K562 (cell line): Measurements from ENCODE around the gene HCN1. TPM values are rescaled to one million over a fixed set of nuclear protein-coding genes. Genes with fewer than 3 reads are reported as not detected.
"Not testable (repeated sequence)": the region's sequence is repeated elsewhere in the genome, so short reads cannot be mapped to it uniquely, and the experiment has no call there.

Source experiments
- ATAC-seq: fragments of 200-7000 bp; cut with Tn5 transposase; 3 replicates; pipeline ENCODE4 v1.9.1; 2020; ENCODE audit warnings: moderate library complexity
- BruUV-seq: library from RNA; stranded (reverse); fragments of 400-500 nt; replicated peaks from 2 replicates; lab custom pipeline; 2021; lab: Mats Ljungman, UMichigan
- CTCF ChIA-PET: fragments of 300-600 bp; formaldehyde crosslinking; extraction: SDS; loops from one replicate; lab custom pipeline; 2021; ENCODE audit warnings: low intra/inter-chr PET ratio; lab: Yijun Ruan, JAX
- POLR2A ChIA-PET: fragments of 300-600, 350-650 bp; sonication (Branson Sonifier 250); formaldehyde crosslinking; extraction: SDS; loops from one replicate; lab custom pipeline; 2021; ENCODE audit warnings: antibody characterized with exemption, inconsistent platforms; lab: Yijun Ruan, JAX
- DNase-seq, 4 experiments: peaks; one replicate each; pipeline versions ENCODE4 v3.0.0 to v3.0.0-alpha.2; 2011 to 2018; ENCODE audit warnings: low spot score in 3 of 4, mixed read lengths in 3 of 4; ENCODE audit errors: extremely low read depth in 1 of 4
- FAIRE-seq: peaks from 2 replicates; lab custom pipeline; 2011; peaks lifted over from hg19 to GRCh38; lab: Jason Lieb, UNC
- H2AFZ ChIP-seq: 2 replicates; pipeline ENCODE4 v1.6.0; 2011; ENCODE audit warnings: low read depth, low read length, control low read depth, inconsistent platforms
- H3K27ac ChIP-seq: fragments of 200-600 bp; 3 replicates; pipeline ENCODE4 v1.8.0; 2011; ENCODE audit warnings: low read depth, mild to moderate bottlenecking, control low read depth, inconsistent platforms, low read length, moderate library complexity, mixed read lengths; ENCODE audit errors: extremely low read depth
- H3K27me3 ChIP-seq, 2 experiments: fragments of 300-600 bp in 1 of 2; 2 replicates in 1 of 2; 3 replicates in 1 of 2; pipeline versions ENCODE4 v1.6.0 to v1.8.0; 2011; ENCODE audit warnings: inconsistent platforms in 2 of 2, low read length in 2 of 2, mild to moderate bottlenecking in 1 of 2, mixed read lengths in 1 of 2, moderate library complexity in 1 of 2; ENCODE audit not compliant: control insufficient read depth in 2 of 2, insufficient read depth in 2 of 2
- H3K36me3 ChIP-seq: fragments of 300-600 bp; 3 replicates; pipeline ENCODE4 v1.8.0; 2011; ENCODE audit warnings: mild to moderate bottlenecking, low read length, inconsistent platforms; ENCODE audit not compliant: control insufficient read depth, insufficient read depth
- H3K4me1 ChIP-seq, 2 experiments: fragments of 200-600 bp in 1 of 2; replicated peaks in 1 of 2; 2 replicates in 1 of 2; 3 replicates in 1 of 2; pipeline versions ENCODE4 v1.5.1 to v1.8.0; 2011; ENCODE audit warnings: inconsistent platforms in 2 of 2, low read length in 2 of 2, mild to moderate bottlenecking in 1 of 2, mixed read lengths in 1 of 2, moderate library complexity in 1 of 2; ENCODE audit not compliant: control insufficient read depth in 2 of 2, insufficient read depth in 2 of 2
- H3K4me2 ChIP-seq: 2 replicates; pipeline ENCODE4 v1.6.1; 2011; ENCODE audit warnings: low read length, control low read depth, inconsistent platforms, mixed read lengths; ENCODE audit not compliant: insufficient read depth
- H3K4me3 ChIP-seq: fragments of 200-600 bp; sonication (generic), shearing (Covaris generic); 2 replicates; pipeline ENCODE4 v1.5.1; 2016; ENCODE audit warnings: control low read depth, inconsistent platforms
- H3K79me2 ChIP-seq: fragments of 200-600 bp; 3 replicates; pipeline ENCODE4 v1.8.0; 2011; ENCODE audit warnings: low read length, inconsistent platforms; ENCODE audit not compliant: control insufficient read depth, insufficient read depth
- H3K9ac ChIP-seq, 2 experiments: 2 replicates each; pipeline versions ENCODE4 v1.6.0 to v1.6.1; 2011; ENCODE audit warnings: low read depth in 2 of 2, low read length in 2 of 2, control low read depth in 1 of 2, inconsistent platforms in 1 of 2, mild to moderate bottlenecking in 1 of 2, mixed read lengths in 1 of 2; ENCODE audit not compliant: insufficient read depth in 1 of 2
- H3K9me1 ChIP-seq: one replicate; pipeline ENCODE4 v1.6.0; 2011; ENCODE audit warnings: inconsistent platforms, mild to moderate bottlenecking, low read length, moderate library complexity; ENCODE audit not compliant: control insufficient read depth, insufficient read depth
- H3K9me3 ChIP-seq: replicated peaks from 2 replicates; pipeline ENCODE4 v1.5.1; 2011; ENCODE audit warnings: low read depth, low read length, inconsistent platforms; ENCODE audit not compliant: control insufficient read depth, insufficient read depth
- H4K20me1 ChIP-seq: replicated peaks from 2 replicates; pipeline ENCODE4 v1.6.1; 2011; ENCODE audit warnings: low read length, inconsistent platforms, mixed read lengths; ENCODE audit not compliant: control insufficient read depth, insufficient read depth
- PHF21A ChIP-seq: fragments of 450-650 bp; IDR thresholded peaks from 2 replicates; pipeline ENCODE4 v1.6.1; 2017; ENCODE audit warnings: low read depth, borderline replicate concordance
- TCFL5 ChIP-seq: fragments of 250-450 bp; sonication (Bioruptor Pico); conservative IDR thresholded peaks from 2 replicates; pipeline ENCODE4 v1.6.1; 2021; ENCODE audit warnings: mild to moderate bottlenecking, moderate library complexity, matching md5 sums
- WGBS: fragments of 100-300 bp; shearing (Covaris generic); methylation state at CpG from one replicate; pipeline ENCODE4 v1.1.6; 2016; ENCODE audit warnings: low coverage, mixed read lengths; ENCODE audit not compliant: insufficient coverage; ENCODE audit errors: missing lambda C conversion rate; 5-methylcytosine and 5-hydroxymethylcytosine counted together
- in situ Hi-C: fragments of 300-500 bp; cut with MboI; formaldehyde crosslinking; loops from 4 replicates; pipeline ENCODE4 v1.15.0; 2018; ENCODE audit warnings: inconsistent platforms, mixed read lengths
- intact Hi-C: fragments of 100-400 bp; cut with micrococcal nuclease; formaldehyde crosslinking; loops from 2 replicates; pipeline ENCODE4 v1.14.2; 2022
- polyA plus RNA-seq, 8 experiments: library from polyadenylated mRNA; depleted of rRNA in 4 of 8; stranded (reverse) in 5 of 8; unstranded in 3 of 8; fragments of >200 nt; fragmentation: Nextera tagmentation in 2 of 8; fragmentation: Illumina TruSeq in 1 of 8; extraction: Ambion mirVana in 2 of 8; extraction: Trizol in 1 of 8; gene quantifications; 2 replicates each; pipeline versions ENCODE4 v1.2.1 to v1.2.3, GENCODE V29; 2011 to 2014; ENCODE audit warnings: inconsistent platforms in 1 of 8, missing spikeins in 1 of 8
- total RNA-seq, 7 experiments: library from RNA; depleted of rRNA in 6 of 7; stranded (reverse); fragments of >200 nt in 6 of 7; fragmentation: Illumina TruSeq in 2 of 7; extraction: Trizol in 2 of 7; gene quantifications; 2 replicates each; pipeline versions ENCODE4 v1.2.1 to v1.2.3, GENCODE V29; 2011 to 2021; ENCODE audit warnings: low replicate concordance in 1 of 7
- TF ChIP-seq, protein P1 (sequence below): fragments of 450-650 bp; IDR thresholded peaks from 2 replicates; pipeline ENCODE4 v1.6.1; 2014; ENCODE audit warnings: low read depth, mild to moderate bottlenecking, moderate library complexity, borderline replicate concordance
- TF ChIP-seq, protein P2 (sequence below): fragments of 250-450 bp; sonication (Bioruptor Pico); IDR thresholded peaks from 2 replicates; pipeline ENCODE4 v1.6.1; 2021; ENCODE audit warnings: mild to moderate bottlenecking

Gene HCN1
- total and polyA plus RNA-seq, 9 of the 15 experiments (the other 6 are each of a cell fraction or from before 2014, with no cell fraction given), result not detected

- TF ChIP-seq PHF21A (no peak), TCFL5 (no peak)
- TF ChIP-seq, protein P1, sequence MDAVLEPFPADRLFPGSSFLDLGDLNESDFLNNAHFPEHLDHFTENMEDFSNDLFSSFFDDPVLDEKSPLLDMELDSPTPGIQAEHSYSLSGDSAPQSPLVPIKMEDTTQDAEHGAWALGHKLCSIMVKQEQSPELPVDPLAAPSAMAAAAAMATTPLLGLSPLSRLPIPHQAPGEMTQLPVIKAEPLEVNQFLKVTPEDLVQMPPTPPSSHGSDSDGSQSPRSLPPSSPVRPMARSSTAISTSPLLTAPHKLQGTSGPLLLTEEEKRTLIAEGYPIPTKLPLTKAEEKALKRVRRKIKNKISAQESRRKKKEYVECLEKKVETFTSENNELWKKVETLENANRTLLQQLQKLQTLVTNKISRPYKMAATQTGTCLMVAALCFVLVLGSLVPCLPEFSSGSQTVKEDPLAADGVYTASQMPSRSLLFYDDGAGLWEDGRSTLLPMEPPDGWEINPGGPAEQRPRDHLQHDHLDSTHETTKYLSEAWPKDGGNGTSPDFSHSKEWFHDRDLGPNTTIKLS, result no peak
- TF ChIP-seq, protein P2, sequence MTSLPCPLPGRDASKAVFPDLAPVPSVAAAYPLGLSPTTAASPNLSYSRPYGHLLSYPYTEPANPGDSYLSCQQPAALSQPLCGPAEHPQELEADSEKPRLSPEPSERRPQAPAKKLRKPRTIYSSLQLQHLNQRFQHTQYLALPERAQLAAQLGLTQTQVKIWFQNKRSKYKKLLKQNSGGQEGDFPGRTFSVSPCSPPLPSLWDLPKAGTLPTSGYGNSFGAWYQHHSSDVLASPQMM (CRISPR knock-in tag), result no peak
Measured at GRCh38 chr5:45507178-45507577, 189.0 kb downstream of the HCN1 start (continued).

DNA sequence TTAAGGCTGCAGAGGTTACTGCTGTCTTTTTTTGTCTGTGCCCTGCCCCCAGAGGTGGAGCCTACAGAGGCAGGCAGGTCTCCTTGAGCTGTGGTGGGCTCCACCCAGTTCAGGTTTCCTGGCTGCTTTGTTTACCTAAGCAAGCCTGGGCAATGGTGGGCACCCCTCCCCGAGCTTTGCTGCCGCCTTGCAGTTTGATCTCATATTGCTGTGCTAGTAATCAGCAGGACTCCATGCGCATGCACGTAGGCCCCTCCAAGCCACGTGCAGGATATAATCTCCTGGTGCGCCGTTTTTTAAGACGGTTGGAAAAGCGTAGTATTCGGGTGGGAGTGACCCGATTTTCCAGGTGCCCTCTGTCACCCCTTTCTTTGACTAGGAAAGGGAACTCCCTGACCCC, 197.2 kb downstream of the HCN1 start:
- ATAC-seq, in situ Hi-C loops, H3K9ac ChIP-seq, intact Hi-C loops, CTCF ChIA-PET, H2AFZ ChIP-seq, H3K4me1 ChIP-seq, H4K20me1 ChIP-seq, H3K9me3 ChIP-seq, H3K4me3 ChIP-seq, H3K4me2 ChIP-seq, H3K27me3 ChIP-seq, DNase-seq, H3K9me1 ChIP-seq, H3K27ac ChIP-seq, BruUV-seq, H3K36me3 ChIP-seq, H3K79me2 ChIP-seq, FAIRE-seq: not testable (repeated sequence)
- 14% methylated on average over 11 of the region's 11 CpGs for WGBS
- POLR2A ChIA-PET, result interaction anchor here (0.6 kb wide), 1 partner anchor 9 kb away, joined by 3 read pairs; no protein-coding TSS in a partner anchor
